HG03060 (cell line): Measurements from ENCODE around the gene TSTD1.
"Not testable (repeated sequence)": the region's sequence is repeated elsewhere in the genome, so short reads cannot be mapped to it uniquely, and the experiment has no call there.

Experiments
- ATAC-seq: cut with Tn5 transposase; IDR thresholded peaks from one replicate; pipeline ENCODE4 v1.9.1; 2021; ENCODE audit warnings: low read depth, moderate number of reproducible peaks; ENCODE audit not compliant: unreplicated experiment

The TSTD1 gene

GRCh38 chr1:161069731-161070270 is 31.0 kb upstream of the TSTD1 start, which contains the start of gene ARHGAP30:
Gene ARHGAP30, minus strand, starts transcription at chr1:161069891. Its CDS starts 267 bp downstream, at chr1:161069624.
- ATAC-seq, result peak; percentile 76

GRCh38 chr1:161069241-161069640 is 30.5 kb upstream of the TSTD1 start:
- no peak for ATAC-seq

- ATAC-seq, result no peak
These were observed 29.8 kb upstream of the TSTD1 start for GRCh38 chr1:161068306-161069234.

- no peak for ATAC-seq
These were observed 27.9 kb upstream of the TSTD1 start for GRCh38 chr1:161066694-161067093.

- not testable (repeated sequence) for ATAC-seq
These were observed 26.9 kb upstream of the TSTD1 start for GRCh38 chr1:161065681-161066080.

GRCh38 chr1:161063936-161064335 is 25.2 kb upstream of the TSTD1 start:
- ATAC-seq, result not testable (repeated sequence)

- no peak for ATAC-seq
These were observed 22.7 kb upstream of the TSTD1 start for GRCh38 chr1:161061419-161061818.

GRCh38 chr1:161059293-161059692 is 20.5 kb upstream of the TSTD1 start:
- no peak for ATAC-seq

GRCh38 chr1:161054805-161055204 is 16.0 kb upstream of the TSTD1 start:
- ATAC-seq, result no peak

GRCh38 chr1:161054232-161054631 is 15.5 kb upstream of the TSTD1 start:
- ATAC-seq, result no peak

- no peak for ATAC-seq
These were observed 14.1 kb upstream of the TSTD1 start for GRCh38 chr1:161052899-161053298.

GRCh38 chr1:161051219-161051618 is 12.5 kb upstream of the TSTD1 start:
- no peak for ATAC-seq

- no peak for ATAC-seq
These were observed 10.4 kb upstream of the TSTD1 start for GRCh38 chr1:161048949-161049722.

GRCh38 chr1:161047436-161048420 is 9.0 kb upstream of the TSTD1 start:
- no peak for ATAC-seq

GRCh38 chr1:161046605-161047228 is 8.0 kb upstream of the TSTD1 start:
- ATAC-seq, result peak; percentile 36

- peak; percentile 39 for ATAC-seq
These were observed 7.2 kb upstream of the TSTD1 start, which contains the start of gene USF1 for GRCh38 chr1:161045736-161046604. Gene USF1, minus strand, starts transcription at chr1:161045977. Its CDS starts 2,702 bp downstream, at chr1:161043275.

GRCh38 chr1:161044908-161045735 is 6.4 kb upstream of the TSTD1 start:
- peak; percentile 36 for ATAC-seq

GRCh38 chr1:161044535-161044907 is 5.8 kb upstream of the TSTD1 start:
- ATAC-seq, result no peak
